Activated CD8-positive, alpha-beta memory T cell treated with anti-CD3 and anti-CD28 coated beads, Interleukin-2, amount 10 ng/mL, durations not matched to agents 7 days and 5 days (primary cell): ENCODE data around the gene EEF2K. TPM values are rescaled to one million over a fixed set of nuclear protein-coding genes. Genes with fewer than 3 reads are reported as not detected.

ENCODE experiments used
- ATAC-seq: fragments of 150-1000 bp; cut with Tn5 transposase; one replicate; pipeline ENCODE4 v1.10.0; 2021; ENCODE audit warnings: moderate library complexity
- CTCF ChIA-PET: fragments of 350-600 bp; sonication (Branson Sonifier 250); formaldehyde crosslinking; loops from one replicate; lab custom pipeline; 2021; ENCODE audit warnings: antibody characterized with exemption; lab: Charles Lee
- DNase-seq: peaks from one replicate; pipeline ENCODE4 v3.0.0-alpha.2; 2020
- H3K27ac Mint-ChIP-seq: one replicate; pipeline ENCODE4 v1.8.0; 2021; ENCODE audit warnings: mild to moderate bottlenecking, mixed read lengths
- H3K27me3 Mint-ChIP-seq: one replicate; pipeline ENCODE4 v1.8.0; 2021; ENCODE audit warnings: mixed read lengths
- H3K36me3 Mint-ChIP-seq: one replicate; pipeline ENCODE4 v1.8.0; 2021; ENCODE audit warnings: mild to moderate bottlenecking, mixed read lengths
- H3K4me1 Mint-ChIP-seq: one replicate; pipeline ENCODE4 v1.8.0; 2021; ENCODE audit warnings: mixed read lengths
- H3K4me3 Mint-ChIP-seq: one replicate; pipeline ENCODE4 v1.8.0; 2021; ENCODE audit warnings: mild to moderate bottlenecking, moderate library complexity, mixed read lengths
- H3K9me3 Mint-ChIP-seq: one replicate; pipeline ENCODE4 v1.8.0; 2022; ENCODE audit warnings: low read depth, mixed read lengths
- total RNA-seq, 2 experiments: library from RNA; stranded (reverse); gene quantifications; one replicate each; pipeline ENCODE4 v1.2.3, GENCODE V29; 2021

Gene EEF2K
- total RNA-seq, 2 experiments from 2014 or later, result 34.8 to 36.7 TPM

- no peaks in the 10 kb centered on the region for H3K36me3 Mint-ChIP-seq
- H3K4me3 Mint-ChIP-seq, result no peak overlapping the region
- no peaks in the 10 kb centered on the region for H3K4me1 Mint-ChIP-seq
- no peak overlapping the region for H3K27ac Mint-ChIP-seq
- ATAC-seq (no peak), DNase-seq (no peak)
- H3K27me3 Mint-ChIP-seq, result peaks cover 5% of the 10 kb centered on the region
- H3K9me3 Mint-ChIP-seq, result no peaks in the 10 kb centered on the region
- CTCF ChIA-PET, result interaction anchor here (1.4 to 1.5 kb wide), 3 partner anchors 23 to 181 kb away, joined by 3 to 5 read pairs (median 3); no protein-coding TSS in a partner anchor
Observed at GRCh38 chr16:22181843-22182242, 24.2 kb upstream of the EEF2K start.

- Mint-ChIP-seq H3K36me3 (no peaks in the 10 kb centered on the region), H3K4me1 (peaks cover 4% of the 10 kb centered on the region), H3K9me3 (no peaks in the 10 kb centered on the region), H3K27ac (no peak overlapping the region), H3K4me3 (no peak overlapping the region), H3K27me3 (peaks cover 5% of the 10 kb centered on the region)
- CTCF ChIA-PET, result interaction anchor here (1.5 kb wide), 1 partner anchor 84 kb away, joined by 3 read pairs; no protein-coding TSS in a partner anchor
- ATAC-seq (no peak), DNase-seq (no peak)
Observed at GRCh38 chr16:22183335-22183734, 22.7 kb upstream of the EEF2K start.

DNA sequence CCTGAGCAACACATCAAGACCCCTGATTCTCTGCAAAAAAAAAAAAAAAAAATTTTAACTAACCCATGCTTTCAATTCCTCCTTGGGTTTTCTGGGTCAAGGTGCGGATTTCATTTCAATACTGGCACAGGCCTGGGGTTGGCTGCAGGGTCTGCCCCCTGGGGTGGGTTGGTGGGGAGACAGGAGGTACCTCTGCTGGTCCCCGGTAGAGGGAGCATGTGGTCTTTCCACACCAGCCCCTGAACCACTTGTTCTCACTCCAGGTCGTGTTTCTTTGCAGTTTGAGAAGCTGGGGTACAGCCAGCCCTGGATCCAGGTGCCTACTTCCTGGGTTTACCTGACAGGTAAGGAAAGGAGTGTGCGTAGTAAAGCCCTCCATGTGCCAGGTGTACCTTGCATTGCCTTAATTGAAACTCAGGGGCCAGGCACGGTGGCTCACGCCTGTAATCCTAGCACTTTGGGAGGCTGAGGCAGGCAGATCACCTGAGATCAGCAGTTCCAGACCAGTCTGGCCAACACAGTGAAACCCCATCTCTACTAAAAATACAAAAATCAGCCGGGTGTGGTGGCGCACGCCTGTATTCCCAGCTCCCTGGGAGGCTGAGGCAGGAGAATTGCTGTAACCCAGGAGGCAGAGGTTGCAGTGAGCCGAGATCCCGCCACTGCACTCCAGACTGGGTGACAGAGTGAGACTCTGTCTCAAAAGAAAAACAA, 22.0 kb upstream of the EEF2K start:
- Mint-ChIP-seq H3K27me3 (peaks cover 5% of the 10 kb centered on the region), H3K4me3 (no peak overlapping the region), H3K27ac (no peak overlapping the region), H3K4me1 (peaks cover 11% of the 10 kb centered on the region), H3K36me3 (no peaks in the 10 kb centered on the region), H3K9me3 (no peaks in the 10 kb centered on the region)
- CTCF ChIA-PET, result interaction anchor here (1.5 to 1.7 kb wide), 2 partner anchors 85 to 182 kb away, joined by 3 to 5 read pairs; no protein-coding TSS in a partner anchor
- ATAC-seq (no peak), DNase-seq (no peak)

DNA sequence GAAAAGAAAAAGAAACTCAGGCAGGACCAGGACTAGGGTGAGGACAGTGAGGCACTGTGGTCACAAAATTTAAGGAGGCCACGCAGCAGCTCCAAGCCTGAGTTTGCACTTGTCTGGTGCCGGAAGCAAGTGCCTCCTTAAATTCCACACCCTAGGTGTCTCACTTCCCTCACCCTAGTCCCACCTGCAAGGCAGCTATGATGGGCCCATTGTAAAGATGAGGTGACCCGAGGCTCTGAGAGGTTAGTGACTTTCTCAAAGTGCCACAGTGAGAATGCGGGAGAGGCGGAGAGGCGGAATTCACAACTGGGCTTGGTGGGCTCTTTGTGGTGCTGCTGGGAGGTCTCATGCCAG, 21.5 kb upstream of the EEF2K start:
- CTCF ChIA-PET, result interaction anchor here (1.5 to 1.7 kb wide), 2 partner anchors 85 to 183 kb away, joined by 3 to 5 read pairs; no protein-coding TSS in a partner anchor
- Mint-ChIP-seq H3K36me3 (no peaks in the 10 kb centered on the region), H3K27me3 (peaks cover 5% of the 10 kb centered on the region), H3K27ac (no peak overlapping the region), H3K4me1 (peaks cover 16% of the 10 kb centered on the region), H3K9me3 (no peaks in the 10 kb centered on the region), H3K4me3 (no peak overlapping the region)
- DNase-seq, result no peak
- no peak for ATAC-seq

DNA sequence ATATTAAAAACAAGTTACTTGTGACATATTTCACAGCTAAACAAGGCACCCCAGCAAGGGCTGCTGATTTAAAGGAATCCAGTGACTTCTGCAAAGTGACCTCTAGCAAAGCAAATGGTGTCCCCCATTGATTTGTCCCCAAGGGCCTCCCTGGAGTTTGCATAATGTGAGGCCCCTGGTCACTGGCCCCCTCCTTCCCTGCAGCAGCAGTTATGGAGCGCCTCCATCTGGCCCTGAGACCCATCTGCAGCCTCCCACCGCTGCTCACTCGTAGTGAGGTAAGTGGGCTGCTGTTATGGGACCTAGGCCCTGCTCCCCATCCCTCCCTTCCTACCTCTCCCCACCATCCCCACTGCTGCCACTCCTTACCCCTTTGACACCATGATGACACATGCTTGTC, 19.6 kb upstream of the EEF2K start:
- no peaks in the 10 kb centered on the region for H3K27me3 Mint-ChIP-seq
- H3K36me3 Mint-ChIP-seq, result no peaks in the 10 kb centered on the region
- H3K9me3 Mint-ChIP-seq, result no peaks in the 10 kb centered on the region
- ATAC-seq (no peak), DNase-seq (no peak)
- H3K4me3 Mint-ChIP-seq, result no peak overlapping the region
- CTCF ChIA-PET, result interaction anchor here (1.6 to 4.9 kb wide), 4 partner anchors 87 to 188 kb away, joined by 5 to 102 read pairs (median 36); partner anchors contain the start of genes MOSMO and PDZD9
- H3K27ac Mint-ChIP-seq, result no peak overlapping the region
- H3K4me1 Mint-ChIP-seq, result peaks cover 19% of the 10 kb centered on the region

- H3K36me3 Mint-ChIP-seq, result no peaks in the 10 kb centered on the region
- ATAC-seq (no peak), DNase-seq (no peak)
- no peaks in the 10 kb centered on the region for H3K27me3 Mint-ChIP-seq
- H3K4me3 Mint-ChIP-seq, result no peak overlapping the region
- no peak overlapping the region for H3K27ac Mint-ChIP-seq
- H3K4me1 Mint-ChIP-seq, result peaks cover 32% of the 10 kb centered on the region
- CTCF ChIA-PET, result interaction anchor here (0.5 to 13.1 kb wide), 30 partner anchors 10 to 543 kb away, joined by 3 to 204 read pairs (median 6); partner anchors contain the start of genes EEF2K, MOSMO, PDZD9 and POLR3E
- no peaks in the 10 kb centered on the region for H3K9me3 Mint-ChIP-seq
Observed at GRCh38 chr16:22188267-22188594, 17.8 kb upstream of the EEF2K start.

DNA sequence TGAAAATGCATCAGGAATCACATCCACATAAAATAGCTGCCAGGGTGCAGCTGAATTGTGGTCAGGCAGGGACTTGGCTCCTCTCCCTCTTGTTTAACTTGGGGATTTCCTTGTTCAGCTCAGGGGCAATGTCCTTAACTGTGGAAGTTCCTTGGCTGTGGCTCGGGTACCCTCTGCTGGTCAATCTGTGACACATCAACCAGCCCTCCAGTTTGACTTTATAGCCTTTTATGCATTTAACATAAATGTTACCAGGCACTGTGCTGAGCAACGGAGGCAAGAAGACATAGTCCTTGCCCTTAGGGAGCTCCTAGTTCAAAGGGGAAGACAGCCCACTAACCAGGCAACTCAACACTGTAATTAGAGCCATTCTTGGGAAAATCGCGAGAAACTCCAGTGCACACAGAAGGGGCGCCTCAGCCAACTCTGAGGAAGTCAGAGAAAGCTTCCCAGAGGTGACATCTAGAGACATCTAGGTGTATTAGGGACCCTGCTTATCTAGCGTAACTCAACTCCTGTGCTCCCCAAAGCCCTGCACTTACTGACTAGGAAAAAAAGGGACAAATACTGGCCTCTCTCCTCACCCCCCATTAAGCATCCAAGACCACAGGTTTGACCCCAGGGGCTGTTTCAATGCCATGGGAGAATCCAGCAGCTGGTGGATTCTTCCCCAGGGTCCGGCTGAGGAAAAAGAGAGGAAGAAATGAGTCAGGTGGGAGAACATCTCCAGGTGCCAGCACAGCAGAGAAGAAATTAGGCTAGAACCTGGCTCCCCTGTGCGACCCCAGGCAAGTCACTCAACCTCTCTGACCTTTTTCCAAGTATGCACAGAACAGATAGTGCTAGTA, 17.3 kb upstream of the EEF2K start:
- ATAC-seq, result no peak
- Mint-ChIP-seq H3K27ac (peak overlapping the region; percentile 98), H3K36me3 (no peaks in the 10 kb centered on the region), H3K4me1 (peaks cover 37% of the 10 kb centered on the region), H3K4me3 (peak overlapping the region; percentile 86), H3K27me3 (no peaks in the 10 kb centered on the region), H3K9me3 (no peaks in the 10 kb centered on the region)
- peak; percentile 80 for DNase-seq
- CTCF ChIA-PET, result interaction anchor here (0.5 to 13.1 kb wide), 34 partner anchors 9 to 543 kb away, joined by 3 to 204 read pairs (median 4); partner anchors contain the start of genes EEF2K, MOSMO, PDZD9 and POLR3E

DNA sequence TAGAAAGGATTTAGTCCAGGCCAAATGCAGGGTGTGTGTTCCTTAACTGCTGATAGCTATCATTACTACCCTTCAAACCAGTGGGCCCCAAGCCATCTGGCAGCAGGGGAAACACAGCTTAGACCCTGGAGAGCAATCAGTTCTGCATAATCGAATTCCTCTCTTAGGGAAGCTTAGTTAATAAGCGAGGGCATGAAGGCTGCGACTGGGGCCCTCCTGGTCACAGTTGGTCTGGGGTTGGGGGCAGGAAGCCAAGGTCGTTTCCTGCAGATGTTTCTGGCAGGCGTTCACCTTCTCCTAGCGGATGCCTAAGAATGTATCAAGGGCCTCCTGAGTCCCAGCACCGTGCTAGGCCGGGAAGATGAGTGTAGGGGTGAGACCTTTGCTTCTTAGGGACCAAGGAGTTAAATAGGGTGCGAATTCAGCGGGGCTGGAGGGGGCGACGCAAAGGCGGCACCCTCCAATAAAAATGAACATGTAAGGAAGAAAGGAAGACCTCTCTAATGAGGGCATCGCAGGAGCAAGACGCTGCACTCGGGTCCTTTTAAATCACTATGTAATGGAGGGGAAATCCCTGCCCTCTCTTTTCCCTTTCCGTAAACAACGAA, 16.5 kb upstream of the EEF2K start:
- peak; percentile 63 for DNase-seq
- CTCF ChIA-PET, result interaction anchor here (0.8 to 13.1 kb wide), 21 partner anchors 9 to 533 kb away, joined by 3 to 204 read pairs (median 8); partner anchors contain the start of genes EEF2K, MOSMO, PDZD9 and POLR3E
- H3K27ac Mint-ChIP-seq, result peak overlapping the region; percentile 98
- no peak for ATAC-seq
- H3K9me3 Mint-ChIP-seq, result no peaks in the 10 kb centered on the region
- no peaks in the 10 kb centered on the region for H3K27me3 Mint-ChIP-seq
- H3K36me3 Mint-ChIP-seq, result no peaks in the 10 kb centered on the region
- peak overlapping the region; percentile 86 for H3K4me3 Mint-ChIP-seq
- peaks cover 41% of the 10 kb centered on the region for H3K4me1 Mint-ChIP-seq

- CTCF ChIA-PET, result interaction anchor here (0.7 to 13.1 kb wide), 10 partner anchors 17 to 239 kb away, joined by 3 to 204 read pairs (median 23); partner anchors contain the start of genes EEF2K, MOSMO, PDZD9 and POLR3E
- no peaks in the 10 kb centered on the region for H3K9me3 Mint-ChIP-seq
- H3K27me3 Mint-ChIP-seq, result no peaks in the 10 kb centered on the region
- peak overlapping the region; percentile 86 for H3K4me3 Mint-ChIP-seq
- H3K36me3 Mint-ChIP-seq, result no peaks in the 10 kb centered on the region
- H3K4me1 Mint-ChIP-seq, result peaks cover 48% of the 10 kb centered on the region
- peak overlapping the region; percentile 98 for H3K27ac Mint-ChIP-seq
- DNase-seq (peak; percentile 91), ATAC-seq (peak; percentile 68)
Observed at GRCh38 chr16:22190081-22190775, 15.8 kb upstream of the EEF2K start.

DNA sequence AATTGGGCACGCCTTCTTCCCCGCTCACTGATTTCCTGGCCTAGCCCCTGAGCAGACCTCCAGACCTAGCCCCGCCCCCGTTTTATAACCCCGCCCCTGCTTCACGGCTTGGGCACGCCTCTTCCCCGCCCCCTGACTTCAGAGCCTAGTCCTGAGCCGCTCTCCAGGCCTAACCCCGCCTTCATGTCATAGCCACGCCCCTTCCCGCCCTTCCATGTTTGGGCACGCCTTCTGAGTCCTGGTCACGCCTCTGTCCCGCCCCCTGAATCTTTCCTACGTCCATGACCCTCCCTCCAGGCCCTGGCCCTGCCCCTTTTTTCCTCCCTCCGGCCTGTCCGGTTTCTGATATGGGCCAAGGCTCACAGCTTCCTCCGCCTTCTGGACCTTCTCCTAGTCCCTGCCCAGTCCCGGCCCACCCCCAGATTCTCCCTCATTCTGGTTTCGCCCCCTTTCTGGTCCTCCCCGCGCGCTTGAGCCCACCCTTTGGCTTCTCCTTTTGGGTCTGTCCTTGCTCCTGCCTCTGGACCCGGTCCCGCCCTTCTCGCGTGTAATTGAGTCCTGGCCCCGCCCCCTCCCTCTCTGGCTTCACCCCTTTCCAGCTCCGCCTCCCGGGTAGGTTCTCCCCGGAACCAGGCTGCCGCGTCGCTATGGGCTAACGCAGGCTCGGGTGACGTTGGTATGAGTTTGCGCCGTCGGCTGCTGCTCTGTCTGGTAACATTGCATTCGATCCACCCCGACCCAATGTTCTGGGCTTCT, 15.1 kb upstream of the EEF2K start:
- Mint-ChIP-seq H3K4me3 (peak overlapping the region; percentile 86), H3K36me3 (peaks cover 3% of the 10 kb centered on the region), H3K27me3 (no peaks in the 10 kb centered on the region), H3K4me1 (peaks cover 53% of the 10 kb centered on the region), H3K9me3 (no peaks in the 10 kb centered on the region), H3K27ac (peak overlapping the region; percentile 98)
- DNase-seq (peak; percentile 100), ATAC-seq (peak; percentile 68)
- CTCF ChIA-PET, result interaction anchor here (1.4 to 13.1 kb wide), 4 partner anchors 16 to 240 kb away, joined by 4 to 204 read pairs (median 67); partner anchors contain the start of genes EEF2K and POLR3E

DNA sequence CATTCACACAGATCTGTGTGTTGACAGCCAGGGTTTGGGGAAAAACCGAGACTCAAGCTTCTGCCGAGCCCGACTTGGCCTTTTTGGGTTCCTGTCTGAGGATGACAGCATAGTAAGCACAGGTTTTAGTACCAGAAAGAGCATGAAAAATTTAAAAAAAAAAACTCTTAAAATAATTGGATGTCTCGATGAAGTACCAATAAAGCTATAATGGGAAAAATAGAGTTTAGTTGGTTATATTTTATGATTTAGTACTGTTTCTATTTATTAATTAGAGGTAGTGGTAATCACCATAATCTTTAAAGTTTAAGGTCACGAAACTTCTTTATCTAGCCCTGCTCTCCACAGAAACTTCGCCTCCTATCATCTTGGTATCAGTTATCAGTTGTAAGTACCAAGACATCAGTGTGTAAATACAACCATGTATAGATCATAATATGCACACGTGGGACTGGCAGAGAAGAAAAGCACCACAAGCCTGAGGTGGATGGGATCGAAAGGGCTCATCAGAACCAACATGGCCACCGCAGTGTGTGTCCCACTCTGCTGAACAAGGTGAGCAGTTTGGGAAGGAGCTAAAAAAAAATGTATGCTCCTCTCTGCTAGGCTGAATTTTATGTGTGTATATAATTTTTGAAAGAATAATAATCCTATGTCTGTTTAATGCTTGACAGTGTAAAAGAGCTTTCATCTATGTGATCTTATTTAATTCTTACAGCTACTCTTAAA, 14.4 kb upstream of the EEF2K start:
- DNase-seq, result peak; percentile 71
- H3K4me1 Mint-ChIP-seq, result peaks cover 56% of the 10 kb centered on the region
- ATAC-seq, result no peak
- H3K4me3 Mint-ChIP-seq, result peak overlapping the region; percentile 86
- CTCF ChIA-PET, result interaction anchor here (1.4 to 13.1 kb wide), 3 partner anchors 15 to 241 kb away, joined by 4 to 204 read pairs (median 102); partner anchors contain the start of genes EEF2K and POLR3E
- no peaks in the 10 kb centered on the region for H3K9me3 Mint-ChIP-seq
- peaks cover 3% of the 10 kb centered on the region for H3K36me3 Mint-ChIP-seq
- peak overlapping the region; percentile 98 for H3K27ac Mint-ChIP-seq
- H3K27me3 Mint-ChIP-seq, result no peaks in the 10 kb centered on the region
